ENCODE data around the gene EFNA3. TPM values are rescaled to one million over a fixed set of nuclear protein-coding genes. Genes with fewer than 3 reads are reported as not detected.
"Not testable (repeated sequence)": the region's sequence is repeated elsewhere in the genome, so short reads cannot be mapped to it uniquely, and the experiment has no call there.

The EFNA3 gene
- total RNA-seq, 1 donor = 0.90 TPM

DNA sequence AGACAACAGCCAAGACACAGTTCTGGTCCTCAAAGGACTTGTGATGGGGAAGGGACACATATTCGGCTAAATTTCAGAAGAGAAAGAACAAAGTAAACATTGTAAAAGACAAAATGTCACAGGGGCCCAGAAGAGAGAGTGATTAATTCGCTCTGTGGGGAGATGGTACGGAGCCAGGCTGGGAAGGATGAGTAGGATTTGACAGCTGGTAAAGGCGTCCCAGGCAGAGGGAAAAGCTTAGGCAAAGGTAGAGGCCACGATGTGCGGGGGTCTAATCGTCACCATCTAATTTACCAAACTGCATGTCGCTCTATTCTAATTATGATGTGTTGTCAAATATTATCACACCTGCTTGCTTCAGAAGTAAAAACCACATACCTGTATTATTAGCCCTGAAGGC lies 31.7 kb downstream of the EFNA3 start:
- no peak for DNase-seq (ENCODE audit: low read depth)
- H3K4me3 ChIP-seq (ENCODE audit: low read depth, low read length) = no peak overlapping the region
- TF ChIP-seq, protein P1, sequence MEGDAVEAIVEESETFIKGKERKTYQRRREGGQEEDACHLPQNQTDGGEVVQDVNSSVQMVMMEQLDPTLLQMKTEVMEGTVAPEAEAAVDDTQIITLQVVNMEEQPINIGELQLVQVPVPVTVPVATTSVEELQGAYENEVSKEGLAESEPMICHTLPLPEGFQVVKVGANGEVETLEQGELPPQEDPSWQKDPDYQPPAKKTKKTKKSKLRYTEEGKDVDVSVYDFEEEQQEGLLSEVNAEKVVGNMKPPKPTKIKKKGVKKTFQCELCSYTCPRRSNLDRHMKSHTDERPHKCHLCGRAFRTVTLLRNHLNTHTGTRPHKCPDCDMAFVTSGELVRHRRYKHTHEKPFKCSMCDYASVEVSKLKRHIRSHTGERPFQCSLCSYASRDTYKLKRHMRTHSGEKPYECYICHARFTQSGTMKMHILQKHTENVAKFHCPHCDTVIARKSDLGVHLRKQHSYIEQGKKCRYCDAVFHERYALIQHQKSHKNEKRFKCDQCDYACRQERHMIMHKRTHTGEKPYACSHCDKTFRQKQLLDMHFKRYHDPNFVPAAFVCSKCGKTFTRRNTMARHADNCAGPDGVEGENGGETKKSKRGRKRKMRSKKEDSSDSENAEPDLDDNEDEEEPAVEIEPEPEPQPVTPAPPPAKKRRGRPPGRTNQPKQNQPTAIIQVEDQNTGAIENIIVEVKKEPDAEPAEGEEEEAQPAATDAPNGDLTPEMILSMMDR (IDR thresholded peaks at IDR 0.05; ENCODE audit: insufficient read depth, low read length) = no peak

DNA sequence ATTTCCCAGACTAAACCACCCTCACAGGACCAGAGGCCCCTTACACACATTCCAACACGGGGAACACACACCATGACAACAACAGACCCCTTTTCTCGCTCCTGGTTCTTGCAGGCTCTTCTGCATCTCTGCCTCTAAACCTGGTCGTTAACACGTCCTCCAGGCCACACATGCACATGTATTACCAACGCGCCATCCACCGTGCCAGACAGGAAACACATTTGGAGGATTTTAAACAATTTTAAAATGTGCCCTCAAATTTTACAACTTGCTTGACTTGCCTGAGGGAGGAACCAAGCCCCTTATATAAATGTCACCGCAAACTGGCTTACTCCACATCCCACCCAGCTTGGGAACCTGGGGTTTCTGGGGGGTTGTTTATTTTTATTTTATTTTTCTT lies 32.2 kb downstream of the EFNA3 start:
- TF ChIP-seq, protein P1 (IDR thresholded peaks at IDR 0.05; ENCODE audit: insufficient read depth, low read length) = no peak
- no peak overlapping the region for H3K4me3 ChIP-seq (ENCODE audit: low read depth, low read length)
- no peak for DNase-seq (ENCODE audit: low read depth)

DNA sequence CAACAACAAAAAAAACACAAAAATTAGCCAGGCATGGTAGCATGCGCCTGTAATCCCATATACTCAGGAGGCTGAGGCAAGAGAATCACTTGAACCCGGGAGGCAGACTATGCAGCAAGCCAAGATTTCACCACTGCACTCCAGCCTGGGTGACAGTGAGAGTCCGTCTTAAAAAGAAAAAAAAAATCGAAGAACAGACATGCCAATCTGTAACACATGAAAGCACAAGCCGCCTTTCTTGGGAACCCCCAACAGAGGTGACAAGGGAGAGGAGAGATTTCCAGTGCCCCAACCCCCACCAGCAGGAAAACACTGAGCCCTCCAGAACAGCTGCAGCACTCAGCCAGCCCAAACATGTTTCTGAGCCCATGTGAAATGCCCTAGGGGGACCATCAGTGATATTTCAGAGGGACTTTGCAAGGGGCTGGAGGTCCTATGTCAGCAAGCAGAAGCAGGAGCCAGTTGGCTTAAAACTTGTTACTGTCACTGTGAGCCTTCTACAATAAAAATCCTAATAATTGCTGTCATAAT lies 34.9 kb downstream of the EFNA3 start:
- no peak overlapping the region for H3K4me3 ChIP-seq (ENCODE audit: low read depth, low read length)
- TF ChIP-seq, protein P1 (IDR thresholded peaks at IDR 0.05; ENCODE audit: insufficient read depth, low read length) = no peak
- no peak for DNase-seq (ENCODE audit: low read depth)

DNA sequence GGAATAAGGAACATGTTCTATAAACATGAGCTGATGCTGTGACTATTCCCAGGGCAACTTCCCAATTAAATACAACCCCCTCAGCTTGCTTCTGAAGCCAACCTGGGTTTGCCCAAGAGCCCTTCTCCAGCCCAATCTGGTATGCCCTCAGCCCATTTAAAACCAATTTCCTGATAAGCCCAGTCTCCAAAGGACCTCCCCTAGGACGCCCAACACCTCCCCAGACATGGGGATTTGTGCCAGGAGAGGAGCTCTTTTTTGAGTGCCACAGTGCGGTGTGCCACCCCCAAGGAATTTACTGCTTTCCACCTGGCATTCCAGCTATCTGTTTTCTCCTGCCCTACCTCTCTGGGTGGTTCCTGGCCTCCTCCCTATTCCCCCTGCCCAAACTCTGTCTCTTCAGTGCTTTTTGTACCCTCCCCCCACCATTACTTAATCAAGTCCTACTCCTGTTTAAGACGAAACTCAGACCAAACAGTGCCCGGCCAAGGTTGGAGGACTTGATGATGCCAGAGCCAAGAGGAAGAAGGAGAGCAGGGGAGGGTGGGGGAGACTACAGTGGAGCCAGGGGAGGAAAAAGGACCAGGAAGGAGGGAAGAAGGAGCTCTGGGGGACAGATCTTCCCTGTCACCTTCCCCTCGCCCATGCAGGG lies 37.6 kb downstream of the EFNA3 start:
- H3K4me3 ChIP-seq (ENCODE audit: low read depth, low read length) = no peak overlapping the region
- TF ChIP-seq, protein P1 (IDR thresholded peaks at IDR 0.05; ENCODE audit: insufficient read depth, low read length) = no peak
- DNase-seq (ENCODE audit: low read depth) = no peak

DNA sequence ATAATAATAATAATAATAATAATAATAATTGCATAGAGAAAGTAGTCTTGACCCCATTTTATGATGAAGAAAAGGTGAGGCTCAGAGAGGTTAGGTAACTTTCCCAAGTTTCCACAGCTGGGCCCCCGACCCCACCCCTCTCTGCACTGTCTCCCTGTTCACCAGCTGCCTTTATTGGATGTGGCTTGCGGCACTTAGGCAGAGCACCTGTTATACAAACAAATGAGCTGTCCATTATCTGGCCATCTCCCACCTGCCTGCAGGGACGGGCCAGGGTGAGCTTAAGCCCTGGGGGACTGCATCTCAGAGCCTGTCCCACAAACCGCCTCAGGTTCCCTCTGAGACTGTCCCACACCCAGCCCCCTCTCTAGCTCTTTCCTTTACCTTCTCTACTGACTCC lies 39.0 kb downstream of the EFNA3 start:
- H3K4me3 ChIP-seq (ENCODE audit: low read depth, low read length) = no peak overlapping the region
- no peak for DNase-seq (ENCODE audit: low read depth)
- TF ChIP-seq, protein P1 (IDR thresholded peaks at IDR 0.05; ENCODE audit: insufficient read depth, low read length) = no peak

DNA sequence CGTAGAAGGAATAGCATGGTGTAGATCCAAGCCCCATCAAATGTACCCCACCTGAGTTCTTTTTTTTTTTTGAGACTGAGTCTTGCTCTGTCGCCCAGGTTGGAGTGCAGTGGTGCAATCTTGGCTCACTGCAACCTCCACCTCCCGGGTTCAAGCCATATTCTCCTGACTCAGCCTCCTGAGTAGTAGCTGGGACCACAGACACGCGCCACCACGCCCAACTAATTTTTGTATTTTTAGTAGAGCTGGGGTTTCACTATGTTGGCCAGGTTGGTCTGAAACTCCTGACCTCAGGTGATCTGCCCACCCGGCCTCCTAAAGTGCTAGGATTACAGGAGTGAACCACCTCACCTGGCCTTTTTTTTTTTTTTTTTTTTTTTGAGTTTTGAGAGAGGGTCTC lies 39.5 kb downstream of the EFNA3 start:
- not testable (repeated sequence) for DNase-seq (ENCODE audit: low read depth); H3K4me3 ChIP-seq (ENCODE audit: low read depth, low read length)

DNA sequence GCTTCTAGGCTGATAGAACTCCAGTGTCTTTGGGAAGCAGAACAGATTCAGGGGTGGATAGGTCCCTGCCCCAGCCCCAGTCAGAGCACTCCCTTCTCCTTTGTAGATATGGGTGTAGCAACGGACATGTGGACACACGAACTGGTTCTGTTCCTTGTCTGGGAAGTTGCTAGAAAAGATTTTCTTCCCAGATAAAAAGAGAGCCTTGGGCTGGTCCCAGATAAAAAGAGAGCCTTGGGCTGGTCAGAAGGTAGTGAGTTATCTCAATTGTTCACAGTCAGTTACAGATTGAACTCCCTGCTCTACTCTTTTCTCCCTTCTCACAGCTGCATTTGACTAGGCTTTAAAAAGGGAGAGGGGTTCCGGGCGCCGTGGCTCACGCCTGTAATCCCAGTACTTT lies 41.6 kb downstream of the EFNA3 start:
- TF ChIP-seq, protein P1 (IDR thresholded peaks at IDR 0.05; ENCODE audit: insufficient read depth, low read length) = no peak
- no peak overlapping the region for H3K4me3 ChIP-seq (ENCODE audit: low read depth, low read length)
- DNase-seq (ENCODE audit: low read depth) = no peak
